PFSK-1 (cell line): Measurements from ENCODE around the gene DNAI7.

Experiments
- FOXP2 ChIP-seq: optimal IDR thresholded peaks from 2 replicates; pipeline ENCODE3; 2011; ENCODE audit warnings: borderline replicate concordance, control low read depth, inconsistent platforms; ENCODE audit not compliant: insufficient read depth; ENCODE audit errors: extremely low read length, extremely low read depth
- POLR2AphosphoS5 ChIP-seq: IDR thresholded peaks from 2 replicates; pipeline ENCODE4 v1.6.1; 2012; ENCODE audit warnings: low read depth, mild to moderate bottlenecking, control low read depth, low read length, moderate library complexity
- REST ChIP-seq, 2 experiments: IDR thresholded peaks; 2 replicates each; pipeline versions ENCODE4 v1.6.1 to v1.8.0; 2011 to 2012; ENCODE audit warnings: low read depth in 2 of 2, low read length in 2 of 2, control low read depth in 1 of 2, inconsistent platforms in 1 of 2, mild to moderate bottlenecking in 1 of 2, moderate library complexity in 1 of 2; ENCODE audit not compliant: insufficient read depth in 1 of 2
- SIN3A ChIP-seq: IDR thresholded peaks from 2 replicates; pipeline ENCODE4 v1.6.1; 2012; ENCODE audit warnings: mild to moderate bottlenecking, low read length, moderate library complexity, borderline replicate concordance; ENCODE audit not compliant: insufficient read depth
- TAF1 ChIP-seq: IDR thresholded peaks from 2 replicates; pipeline ENCODE4 v1.6.1; 2012; ENCODE audit warnings: low read length, control low read depth, borderline replicate concordance; ENCODE audit not compliant: insufficient read depth

DNAI7 gene

GRCh38 chr12:25131270-25131669 is 63.7 kb downstream of the DNAI7 start:
- no peak for TF ChIP-seq FOXP2
- TF ChIP-seq SIN3A: no peak
- no peak for TF ChIP-seq POLR2AphosphoS5
- TF ChIP-seq TAF1: no peak
- no peak for TF ChIP-seq REST (IDR thresholded peaks at IDR 0.05; ENCODE audit: insufficient read depth in 1 of 2, low read depth in 2 of 2, low read length in 2 of 2)

GRCh38 chr12:25130741-25131188 is 64.2 kb downstream of the DNAI7 start:
- TF ChIP-seq POLR2AphosphoS5 (no peak), TAF1 (no peak), FOXP2 (no peak)

GRCh38 chr12:25126746-25127145 is 68.2 kb downstream of the DNAI7 start:
- no peak for TF ChIP-seq FOXP2
- no peak for TF ChIP-seq REST (IDR thresholded peaks at IDR 0.05; ENCODE audit: insufficient read depth in 1 of 2, low read depth in 2 of 2, low read length in 2 of 2)
- no peak for TF ChIP-seq TAF1
- no peak for TF ChIP-seq POLR2AphosphoS5

- TF ChIP-seq TAF1 (no peak), POLR2AphosphoS5 (no peak), SIN3A (no peak), REST (IDR thresholded peaks at IDR 0.05; ENCODE audit: insufficient read depth in 1 of 2, low read depth in 2 of 2, low read length in 2 of 2) (no peak), FOXP2 (no peak)
These were observed 68.9 kb downstream of the DNAI7 start for GRCh38 chr12:25126101-25126500.

GRCh38 chr12:25124493-25124892 is 70.5 kb downstream of the DNAI7 start:
- TF ChIP-seq SIN3A (no peak), REST (IDR thresholded peaks at IDR 0.05; ENCODE audit: insufficient read depth in 1 of 2, low read depth in 2 of 2, low read length in 2 of 2) (no peak), POLR2AphosphoS5 (no peak), TAF1 (no peak), FOXP2 (no peak)
